A673 (cell line): Measurements from ENCODE around the gene AHCY.
"Not testable (repeated sequence)": the region's sequence is repeated elsewhere in the genome, so short reads cannot be mapped to it uniquely, and the experiment has no call there.

ENCODE experiments used
- EZH2 ChIP-seq: fragments of 200-600 bp; sonication (generic); IDR thresholded peaks from 2 replicates; pipeline ENCODE4 v1.6.1; 2017; ENCODE audit warnings: borderline replicate concordance, low read depth, mild to moderate bottlenecking, mixed read lengths, antibody characterized with exemption, low read length; ENCODE audit not compliant: poor library complexity, severe bottlenecking
- TF ChIP-seq, protein P1 (sequence below): fragments of 300-800, 200-600 bp; sonication (generic); conservative IDR thresholded peaks from 2 replicates; pipeline ENCODE4 v1.5.1; 2017; ENCODE audit warnings: low read depth, mild to moderate bottlenecking, antibody characterized with exemption, low read length, moderate library complexity, mixed read lengths

DNA sequence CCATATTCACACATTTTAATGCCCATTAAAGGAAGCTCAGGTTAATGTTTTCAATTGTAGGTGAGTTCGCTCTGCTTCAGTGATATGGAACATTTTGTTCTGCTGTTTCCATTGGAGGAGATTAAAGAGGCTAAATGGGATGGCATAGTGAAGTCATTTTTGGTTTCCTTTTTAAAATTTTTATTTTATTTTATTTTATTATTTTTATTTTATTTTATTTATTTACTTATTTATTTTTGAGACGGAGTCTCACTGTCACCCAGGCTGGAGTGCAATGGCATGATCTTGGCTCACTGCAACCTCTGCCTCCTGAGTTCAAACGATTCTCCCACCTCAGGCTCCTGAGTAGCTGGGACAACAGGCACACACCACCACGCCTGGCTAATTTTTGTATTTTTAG lies 61.1 kb downstream of the AHCY start:
- TF ChIP-seq, protein P1, sequence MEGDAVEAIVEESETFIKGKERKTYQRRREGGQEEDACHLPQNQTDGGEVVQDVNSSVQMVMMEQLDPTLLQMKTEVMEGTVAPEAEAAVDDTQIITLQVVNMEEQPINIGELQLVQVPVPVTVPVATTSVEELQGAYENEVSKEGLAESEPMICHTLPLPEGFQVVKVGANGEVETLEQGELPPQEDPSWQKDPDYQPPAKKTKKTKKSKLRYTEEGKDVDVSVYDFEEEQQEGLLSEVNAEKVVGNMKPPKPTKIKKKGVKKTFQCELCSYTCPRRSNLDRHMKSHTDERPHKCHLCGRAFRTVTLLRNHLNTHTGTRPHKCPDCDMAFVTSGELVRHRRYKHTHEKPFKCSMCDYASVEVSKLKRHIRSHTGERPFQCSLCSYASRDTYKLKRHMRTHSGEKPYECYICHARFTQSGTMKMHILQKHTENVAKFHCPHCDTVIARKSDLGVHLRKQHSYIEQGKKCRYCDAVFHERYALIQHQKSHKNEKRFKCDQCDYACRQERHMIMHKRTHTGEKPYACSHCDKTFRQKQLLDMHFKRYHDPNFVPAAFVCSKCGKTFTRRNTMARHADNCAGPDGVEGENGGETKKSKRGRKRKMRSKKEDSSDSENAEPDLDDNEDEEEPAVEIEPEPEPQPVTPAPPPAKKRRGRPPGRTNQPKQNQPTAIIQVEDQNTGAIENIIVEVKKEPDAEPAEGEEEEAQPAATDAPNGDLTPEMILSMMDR = not testable (repeated sequence)
- not testable (repeated sequence) for TF ChIP-seq EZH2
